GM23248 (cell line): ENCODE results near the gene MIB2. TPM values are rescaled to one million over a fixed set of nuclear protein-coding genes. Genes with fewer than 3 reads are reported as not detected.

ENCODE experiments used
- DNase-seq: peaks from one replicate; pipeline ENCODE4 v3.0.0-alpha.2; 2015
- H2AFZ ChIP-seq: fragments of 200-600 bp; sonication (generic); 2 replicates; pipeline ENCODE4 v1.6.1; 2016; ENCODE audit warnings: antibody characterized with exemption
- H3F3A ChIP-seq: fragments of 200-600 bp; sonication (generic); 2 replicates; pipeline ENCODE4 v1.6.1; 2016; ENCODE audit warnings: mild to moderate bottlenecking, antibody characterized with exemption, mixed run types; ENCODE audit not compliant: insufficient read depth
- H3K27ac ChIP-seq: fragments of 200-600 bp; sonication (generic); 2 replicates; pipeline ENCODE4 v1.5.1; 2016; ENCODE audit warnings: mild to moderate bottlenecking
- H3K27me3 ChIP-seq: fragments of 200-600 bp; sonication (generic); replicated peaks from 2 replicates; pipeline ENCODE4 v1.6.1; 2016; ENCODE audit warnings: mild to moderate bottlenecking; ENCODE audit not compliant: insufficient read depth
- H3K36me3 ChIP-seq: fragments of 200-600 bp; sonication (generic); 2 replicates; pipeline ENCODE4 v1.6.1; 2016; ENCODE audit warnings: low read depth, mild to moderate bottlenecking
- H3K4me1 ChIP-seq: fragments of 200-600 bp; sonication (generic); 2 replicates; pipeline ENCODE4 v1.6.1; 2016; ENCODE audit warnings: mild to moderate bottlenecking; ENCODE audit not compliant: insufficient read depth
- H3K4me2 ChIP-seq: fragments of 200-600 bp; sonication (generic); one replicate; pipeline ENCODE4 v1.6.1; 2016; ENCODE audit warnings: mild to moderate bottlenecking; ENCODE audit not compliant: unreplicated experiment
- H3K4me3 ChIP-seq: fragments of 200-600 bp; sonication (generic); 2 replicates; pipeline ENCODE4 v1.5.1; 2016; ENCODE audit warnings: mild to moderate bottlenecking
- H3K79me2 ChIP-seq: fragments of 200-600 bp; sonication (generic); 2 replicates; pipeline ENCODE4 v1.6.1; 2016; ENCODE audit warnings: mild to moderate bottlenecking; ENCODE audit not compliant: insufficient read depth
- H3K9ac ChIP-seq: fragments of 200-600 bp; sonication (generic); 2 replicates; pipeline ENCODE4 v1.6.1; 2016; ENCODE audit warnings: mild to moderate bottlenecking
- H3K9me2 ChIP-seq: fragments of 200-600 bp; sonication (generic); 2 replicates; pipeline ENCODE4 v1.6.1; 2016; ENCODE audit warnings: mixed run types, mild to moderate bottlenecking, moderate library complexity; ENCODE audit not compliant: insufficient read depth
- H3K9me3 ChIP-seq: fragments of 200-600 bp; sonication (generic); one replicate; pipeline ENCODE4 v1.6.1; 2017; ENCODE audit warnings: low read depth
- H4K20me1 ChIP-seq: fragments of 200-600 bp; sonication (generic); 2 replicates; pipeline ENCODE4 v1.6.0; 2016; ENCODE audit not compliant: insufficient read depth
- EZH2 ChIP-seq: fragments of 200-600 bp; sonication (generic); IDR thresholded peaks from 2 replicates; pipeline ENCODE4 v1.6.1; 2018; ENCODE audit warnings: antibody characterized with exemption, mild to moderate bottlenecking; ENCODE audit not compliant: insufficient read depth, poor library complexity, severe bottlenecking
- EZH2phosphoT487 ChIP-seq: fragments of 200-600 bp; sonication (generic); IDR thresholded peaks from 2 replicates; pipeline ENCODE4 v1.6.1; 2018; ENCODE audit warnings: antibody characterized with exemption, moderate library complexity, mild to moderate bottlenecking, low read depth; ENCODE audit not compliant: insufficient read depth
- WGBS, 2 experiments: methylation state at CpG; one replicate each; pipeline ENCODE4 v1.1.6; 2015 to 2017; ENCODE audit warnings: low lambda C conversion rate in 2 of 2, low coverage in 1 of 2; ENCODE audit errors: missing lambda C conversion rate in 2 of 2; 5-methylcytosine and 5-hydroxymethylcytosine counted together
- in situ Hi-C: fragments of 300-500 bp; cut with MboI; formaldehyde crosslinking; loops from 2 replicates; pipeline ENCODE4 v1.15.0; 2020
- polyA plus RNA-seq: library from polyadenylated mRNA; unstranded; fragments of >200 nt; fragmentation: Nextera tagmentation; extraction: Ambion mirVana; gene quantifications from 2 replicates; pipeline ENCODE4 v1.2.1, GENCODE V29; 2016
- total RNA-seq: library from RNA; depleted of rRNA; stranded (reverse); fragments of >200 nt; shearing (Covaris generic); gene quantifications from 2 replicates; pipeline ENCODE4 v1.2.3, GENCODE V29; 2014

MIB2 gene
- total and polyA plus RNA-seq, 2 experiments from 2014 or later, result 30.3 to 70.5 TPM

DNA sequence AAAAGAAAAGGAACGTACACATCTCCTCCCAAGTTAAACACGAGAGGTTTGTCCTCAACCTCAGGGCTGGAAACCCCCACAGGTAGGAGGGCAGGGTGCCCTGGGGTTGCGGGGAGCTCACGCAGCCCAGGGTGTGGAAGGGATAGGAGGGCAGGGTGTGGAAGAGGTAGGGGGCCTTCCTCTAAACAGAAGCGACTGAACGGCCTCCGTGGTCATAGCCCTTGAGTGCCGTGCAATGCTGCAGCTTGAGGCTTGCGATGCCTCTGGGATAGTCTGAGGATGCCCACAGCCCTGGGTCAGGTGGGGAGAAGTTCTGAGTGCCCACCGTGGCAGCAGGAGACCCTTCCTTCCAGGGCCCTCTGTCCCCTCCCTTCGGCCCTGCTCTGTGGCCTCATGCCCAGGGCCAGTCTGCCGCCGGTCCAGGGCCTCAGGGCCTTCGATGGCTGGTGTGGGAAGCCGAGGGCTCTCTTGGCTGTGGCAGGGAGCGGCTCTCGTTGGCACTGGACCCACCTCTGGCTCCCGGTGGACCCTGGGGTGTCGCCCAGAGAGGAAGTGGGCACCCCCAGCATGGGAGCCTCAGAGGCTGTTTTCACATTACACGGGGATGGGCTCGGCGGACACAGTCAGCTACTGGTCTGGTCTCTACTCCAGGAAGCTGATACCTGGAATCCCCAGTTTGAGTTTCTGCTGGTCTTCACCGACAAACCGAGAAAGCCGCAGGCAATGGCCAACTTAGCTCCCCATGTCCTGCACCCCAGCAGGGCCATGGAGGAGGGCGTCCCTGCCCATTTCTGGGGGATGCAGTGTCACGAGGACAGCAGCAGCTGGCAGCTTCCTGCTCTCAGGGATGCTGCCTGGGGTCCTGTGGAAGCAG is 49.9 kb downstream of the MIB2 start:
- no peak overlapping the region for H3K4me3 ChIP-seq
- H2AFZ ChIP-seq, result no peak overlapping the region
- in situ Hi-C loops, result no loop called here
- H3K36me3 ChIP-seq, result peaks cover 13% of the 10 kb centered on the region; the same call in 1 of the 2 replicates
- no peaks in the 10 kb centered on the region for H4K20me1 ChIP-seq
- H3K27ac ChIP-seq, result no peak overlapping the region
- 0 out of 2 replicates have a peak, but pooled peaks cover under 1% of the 10 kb centered on the region for H3K79me2 ChIP-seq
- H3K4me2 ChIP-seq, result no peak overlapping the region
- DNase-seq, result no peak
- H3K4me1 ChIP-seq, result peaks cover 22% of the 10 kb centered on the region
- 89% methylated on average over 26 to 27 of the region's 27 CpGs for WGBS, 2 experiments
- TF ChIP-seq EZH2, result no peak
- no peak for TF ChIP-seq EZH2phosphoT487
- H3K9me3 ChIP-seq, result no peaks in the 10 kb centered on the region
- no peaks in the 10 kb centered on the region for H3K27me3 ChIP-seq
- peaks cover 22% of the 10 kb centered on the region for H3F3A ChIP-seq
- no peak overlapping the region for H3K9ac ChIP-seq
- H3K9me2 ChIP-seq, result no peaks in the 10 kb centered on the region

DNA sequence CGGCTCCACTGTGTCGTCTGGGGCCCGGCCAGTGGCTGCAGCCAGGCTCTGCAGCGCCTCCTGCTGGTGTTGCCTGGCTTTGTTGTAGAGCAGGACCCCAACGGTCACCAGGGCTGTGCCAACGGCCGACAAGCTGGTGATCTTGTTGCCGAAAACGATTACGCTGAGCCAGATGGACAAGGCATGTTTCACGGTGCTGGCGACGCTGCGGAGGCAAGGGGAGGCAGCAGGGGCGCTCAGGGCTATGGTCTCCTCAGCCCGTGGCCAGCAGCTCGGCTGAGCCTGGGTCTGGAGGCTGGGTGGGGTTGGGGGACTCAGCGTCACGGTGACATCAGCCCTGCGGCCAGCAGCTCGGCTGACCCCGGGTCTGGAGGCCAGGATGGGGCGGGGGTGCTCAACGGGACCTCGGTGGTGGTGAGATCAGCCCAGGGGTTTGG is 50.5 kb downstream of the MIB2 start:
- Histone ChIP-seq H3K79me2 (no peaks in the 10 kb centered on the region), H3K9me2 (no peaks in the 10 kb centered on the region), H3K4me1 (peaks cover 20% of the 10 kb centered on the region), H3K27ac (no peak overlapping the region), H3F3A (peaks cover 19% of the 10 kb centered on the region), H2AFZ (no peak overlapping the region), H3K4me2 (no peak overlapping the region), H3K9ac (no peak overlapping the region), H4K20me1 (no peaks in the 10 kb centered on the region), H3K36me3 (peaks cover 13% of the 10 kb centered on the region; the same call in 1 of the 2 replicates), H3K27me3 (no peaks in the 10 kb centered on the region), H3K4me3 (no peak overlapping the region), H3K9me3 (no peaks in the 10 kb centered on the region)
- 84 to 85% methylated on average over 25 of the region's 25 CpGs for WGBS, 2 experiments
- no peak for TF ChIP-seq EZH2
- no peak for TF ChIP-seq EZH2phosphoT487
- in situ Hi-C loops, result no loop called here
- peak; percentile 21 for DNase-seq

DNA sequence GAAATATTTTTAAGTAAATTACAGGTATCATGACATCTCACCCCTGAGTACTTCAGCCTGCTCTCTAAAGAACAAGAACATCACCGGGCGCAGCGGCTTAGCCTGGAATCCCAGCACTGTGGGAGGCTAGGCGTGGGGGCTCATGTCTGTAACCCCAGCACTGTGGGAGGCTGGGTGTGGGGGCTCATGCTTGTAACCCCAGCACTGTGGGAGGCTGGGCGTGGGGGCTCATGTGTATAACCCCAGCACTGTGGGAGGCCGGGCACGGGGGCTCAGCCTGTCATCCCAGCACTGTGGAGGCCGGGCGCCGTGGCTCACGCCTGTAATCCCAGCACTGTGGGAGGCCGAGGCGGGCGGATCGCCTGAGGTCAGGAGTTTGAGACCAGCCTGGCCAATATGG is 51.2 kb downstream of the MIB2 start:
- Histone ChIP-seq H4K20me1 (no peaks in the 10 kb centered on the region), H3K27me3 (no peaks in the 10 kb centered on the region), H3K4me1 (peaks cover 15% of the 10 kb centered on the region), H3K27ac (no peak overlapping the region), H2AFZ (no peak overlapping the region), H3K36me3 (peaks cover 13% of the 10 kb centered on the region; the same call in 1 of the 2 replicates), H3K9ac (no peak overlapping the region), H3K4me2 (no peak overlapping the region), H3K79me2 (no peaks in the 10 kb centered on the region), H3F3A (peaks cover 14% of the 10 kb centered on the region), H3K9me2 (no peaks in the 10 kb centered on the region), H3K9me3 (no peaks in the 10 kb centered on the region), H3K4me3 (no peak overlapping the region)
- in situ Hi-C loops, result no loop called here
- DNase-seq, result no peak
- WGBS, 2 experiments, result 93% methylated on average over 15 of the region's 15 CpGs
- TF ChIP-seq EZH2 (no peak), EZH2phosphoT487 (no peak)

DNA sequence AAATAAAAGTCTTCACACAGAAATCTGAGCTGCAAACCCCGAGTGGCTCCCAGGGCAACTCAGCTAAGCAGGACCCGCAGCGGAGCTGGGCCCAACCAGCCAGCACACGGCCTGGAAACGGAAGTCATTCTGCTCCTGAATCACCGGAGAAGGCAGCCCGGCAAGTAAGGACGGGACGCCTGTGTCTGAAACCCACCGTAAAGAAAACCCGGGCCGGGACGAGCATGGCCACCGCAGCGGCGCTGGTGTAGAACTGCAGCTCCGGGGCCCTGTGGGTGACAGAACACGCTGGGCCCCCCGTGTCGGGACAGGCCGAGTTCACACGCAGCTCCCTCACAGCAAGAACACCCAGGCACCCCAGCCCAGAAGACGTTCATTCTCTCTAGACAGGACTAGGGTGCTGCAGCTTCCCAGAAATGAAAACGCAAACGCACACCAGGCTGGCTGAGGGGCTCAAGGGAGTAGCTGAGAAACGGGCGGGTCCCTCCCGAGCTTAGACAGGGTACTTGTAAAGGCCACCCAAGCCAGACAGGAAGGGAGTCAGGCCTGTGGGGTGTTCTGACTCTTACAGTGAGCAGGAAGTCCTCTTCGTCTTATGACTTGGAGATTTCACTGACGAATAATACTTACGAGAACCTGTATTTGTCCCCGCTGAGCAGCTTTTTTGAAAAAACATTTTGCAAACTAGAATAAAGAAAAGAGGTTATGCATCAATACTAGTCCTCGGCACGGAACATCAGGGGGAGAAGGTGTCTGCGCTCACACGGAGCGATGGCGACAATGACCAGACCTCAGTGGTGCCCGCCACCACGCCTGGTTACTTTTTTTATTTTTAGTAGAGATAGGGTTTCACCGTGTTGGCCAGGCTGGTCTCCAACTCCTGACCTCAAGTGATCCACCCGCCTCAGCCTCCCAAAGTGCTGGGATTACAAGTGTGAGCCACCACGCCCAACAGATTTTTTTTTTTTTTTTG is 54.5 kb downstream of the MIB2 start:
- H3K4me3 ChIP-seq, result no peak overlapping the region
- H3F3A ChIP-seq, result no peaks in the 10 kb centered on the region
- H3K9me2 ChIP-seq, result no peaks in the 10 kb centered on the region
- H3K79me2 ChIP-seq, result no peaks in the 10 kb centered on the region
- in situ Hi-C loops, result no loop called here
- TF ChIP-seq EZH2phosphoT487 (no peak), EZH2 (no peak)
- WGBS, 2 experiments, result 92% methylated on average over 34 to 43 of the region's 43 CpGs
- no peak overlapping the region for H2AFZ ChIP-seq
- no peak overlapping the region for H3K9ac ChIP-seq
- no peaks in the 10 kb centered on the region for H3K4me1 ChIP-seq
- no peaks in the 10 kb centered on the region for H4K20me1 ChIP-seq
- H3K9me3 ChIP-seq, result no peaks in the 10 kb centered on the region
- no peak overlapping the region for H3K27ac ChIP-seq
- H3K36me3 ChIP-seq, result peaks cover 13% of the 10 kb centered on the region; the same call in 1 of the 2 replicates
- H3K4me2 ChIP-seq, result no peak overlapping the region
- DNase-seq, result no peak
- no peaks in the 10 kb centered on the region for H3K27me3 ChIP-seq
